ENCODE data around the gene IQCH.

DNA sequence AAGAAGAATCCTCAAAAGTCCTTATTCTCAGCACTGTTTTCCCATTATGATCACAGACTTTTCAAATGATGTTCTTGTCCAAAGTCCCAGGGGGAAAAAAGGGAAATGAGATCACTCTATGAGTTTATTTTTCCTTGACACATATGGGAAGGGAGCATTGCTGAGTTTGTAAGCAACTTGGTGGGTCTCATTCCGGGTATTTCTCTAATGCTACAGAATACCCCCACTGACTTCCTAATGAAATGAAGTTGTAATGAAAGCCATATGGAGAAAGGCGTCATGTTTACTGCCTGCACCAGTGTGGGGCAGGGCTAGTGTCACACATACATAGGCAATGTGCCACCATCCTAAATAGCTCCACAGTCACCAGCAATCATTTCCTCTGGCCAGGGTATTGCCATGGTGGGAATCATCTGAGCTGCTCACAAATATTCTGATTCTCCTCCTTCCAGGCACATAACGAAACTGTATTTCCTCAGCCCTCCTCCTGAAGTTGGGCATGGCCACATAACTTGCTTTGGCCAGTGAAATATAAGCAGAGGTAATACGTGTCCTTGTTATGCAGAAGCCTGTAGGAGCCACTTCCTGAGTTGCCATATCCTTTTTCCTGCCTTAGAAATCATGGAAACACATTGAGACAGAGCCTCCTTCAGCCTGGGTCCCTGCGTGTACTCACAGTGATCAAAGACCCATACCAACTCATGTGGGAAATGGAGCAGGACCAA lies 225.4 kb downstream of the IQCH start:
- TF ChIP-seq, protein P1, sequence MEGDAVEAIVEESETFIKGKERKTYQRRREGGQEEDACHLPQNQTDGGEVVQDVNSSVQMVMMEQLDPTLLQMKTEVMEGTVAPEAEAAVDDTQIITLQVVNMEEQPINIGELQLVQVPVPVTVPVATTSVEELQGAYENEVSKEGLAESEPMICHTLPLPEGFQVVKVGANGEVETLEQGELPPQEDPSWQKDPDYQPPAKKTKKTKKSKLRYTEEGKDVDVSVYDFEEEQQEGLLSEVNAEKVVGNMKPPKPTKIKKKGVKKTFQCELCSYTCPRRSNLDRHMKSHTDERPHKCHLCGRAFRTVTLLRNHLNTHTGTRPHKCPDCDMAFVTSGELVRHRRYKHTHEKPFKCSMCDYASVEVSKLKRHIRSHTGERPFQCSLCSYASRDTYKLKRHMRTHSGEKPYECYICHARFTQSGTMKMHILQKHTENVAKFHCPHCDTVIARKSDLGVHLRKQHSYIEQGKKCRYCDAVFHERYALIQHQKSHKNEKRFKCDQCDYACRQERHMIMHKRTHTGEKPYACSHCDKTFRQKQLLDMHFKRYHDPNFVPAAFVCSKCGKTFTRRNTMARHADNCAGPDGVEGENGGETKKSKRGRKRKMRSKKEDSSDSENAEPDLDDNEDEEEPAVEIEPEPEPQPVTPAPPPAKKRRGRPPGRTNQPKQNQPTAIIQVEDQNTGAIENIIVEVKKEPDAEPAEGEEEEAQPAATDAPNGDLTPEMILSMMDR (IDR thresholded peaks at IDR 0.05) = no peak
- TF ChIP-seq POLR2A (IDR thresholded peaks at IDR 0.05) = no peak
- no peak for TF ChIP-seq POLR2AphosphoS5 (IDR thresholded peaks at IDR 0.05)
